ENCODE data around the gene NES.

NES gene

GRCh38 chr1:156681196-156681960 lies 4.2 kb upstream of the NES start:
- no peak for DNase-seq

GRCh38 chr1:156680056-156680455 lies 2.8 kb upstream of the NES start:
- no peak for DNase-seq

- DNase-seq = peak; percentile 20
Measured at GRCh38 chr1:156677616-156678596, 699 bp upstream of the NES start.

- no peak for DNase-seq
Measured at GRCh38 chr1:156676114-156676819, 940 bp downstream of the NES start.

- DNase-seq = no peak
Measured at GRCh38 chr1:156675210-156676113, 1.7 kb downstream of the NES start.

GRCh38 chr1:156673387-156674121 lies 3.7 kb downstream of the NES start:
- no peak for DNase-seq

GRCh38 chr1:156671804-156672203 lies 5.4 kb downstream of the NES start:
- DNase-seq = no peak

GRCh38 chr1:156670791-156671190 lies 6.4 kb downstream of the NES start:
- DNase-seq = no peak

- no peak for DNase-seq
Measured at GRCh38 chr1:156670359-156670758, 6.8 kb downstream of the NES start.

GRCh38 chr1:156669794-156670193 lies 7.4 kb downstream of the NES start:
- DNase-seq = no peak

GRCh38 chr1:156668801-156669637 lies 8.2 kb downstream of the NES start:
- DNase-seq = no peak

- DNase-seq = no peak
Measured at GRCh38 chr1:156667968-156668709, 9.1 kb downstream of the NES start.

- no peak for DNase-seq
Measured at GRCh38 chr1:156667610-156667967, 9.6 kb downstream of the NES start.

GRCh38 chr1:156666862-156667609 lies 10.2 kb downstream of the NES start:
- no peak for DNase-seq

- DNase-seq = no peak
Measured at GRCh38 chr1:156665539-156665938, 11.7 kb downstream of the NES start.

GRCh38 chr1:156664767-156665411 lies 12.3 kb downstream of the NES start:
- DNase-seq = no peak

GRCh38 chr1:156664046-156664766 lies 13.0 kb downstream of the NES start:
- DNase-seq = no peak

- DNase-seq = no peak
Measured at GRCh38 chr1:156663178-156663577, 14.0 kb downstream of the NES start.

Measured in GF-D8 (cell line).